Activated gamma-delta T cell (primary cell): ENCODE measurements around the gene GSTA1.
"Not testable (repeated sequence)": the region's sequence is repeated elsewhere in the genome, so short reads cannot be mapped to it uniquely, and the experiment has no call there.

ENCODE experiments used
- DNase-seq: peaks from one replicate; lab custom pipeline; 2025; lab: John Stamatoyannopoulos, UW

GSTA1 gene

DNA sequence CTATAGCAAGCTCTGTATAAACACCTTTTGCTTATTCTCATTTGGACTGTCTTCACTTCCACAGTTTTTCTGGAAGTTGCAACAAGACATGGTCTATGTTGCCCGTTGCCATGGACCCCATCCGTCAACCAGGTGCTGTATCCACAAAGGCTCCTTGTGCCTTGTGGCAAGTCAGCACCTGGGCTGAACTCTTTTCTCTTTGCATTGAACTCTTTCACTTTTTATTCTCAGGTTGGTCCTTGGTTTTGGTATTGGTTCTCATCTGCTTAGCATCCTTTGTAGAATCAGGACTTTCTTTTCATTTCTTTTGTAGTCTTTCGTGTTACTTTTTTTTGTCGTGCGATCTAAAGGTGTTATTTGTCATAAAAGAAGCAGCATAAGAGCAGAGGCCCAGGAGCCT lies 5.0 kb upstream of the GSTA1 start:
- no peak for DNase-seq

DNA sequence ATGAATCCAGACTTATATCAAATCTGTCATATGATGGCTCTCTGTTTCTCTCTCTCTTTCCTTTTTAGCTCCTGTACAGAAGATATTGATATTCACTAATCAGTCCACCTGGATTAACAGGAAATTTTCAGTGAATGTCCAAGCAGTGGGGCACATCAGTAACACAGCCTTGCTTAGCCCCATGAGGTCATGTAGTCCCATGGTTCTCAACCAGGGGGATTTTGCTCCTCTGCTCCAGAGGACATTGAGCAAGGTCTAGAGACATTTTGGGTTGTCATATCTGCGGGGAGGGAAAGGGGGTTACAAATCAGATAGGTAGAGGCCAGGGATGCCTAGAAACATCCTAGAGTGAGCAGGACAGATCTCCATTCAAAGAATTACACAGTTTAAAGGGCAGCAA lies 810 bp downstream of the GSTA1 start:
- DNase-seq: no peak

DNA sequence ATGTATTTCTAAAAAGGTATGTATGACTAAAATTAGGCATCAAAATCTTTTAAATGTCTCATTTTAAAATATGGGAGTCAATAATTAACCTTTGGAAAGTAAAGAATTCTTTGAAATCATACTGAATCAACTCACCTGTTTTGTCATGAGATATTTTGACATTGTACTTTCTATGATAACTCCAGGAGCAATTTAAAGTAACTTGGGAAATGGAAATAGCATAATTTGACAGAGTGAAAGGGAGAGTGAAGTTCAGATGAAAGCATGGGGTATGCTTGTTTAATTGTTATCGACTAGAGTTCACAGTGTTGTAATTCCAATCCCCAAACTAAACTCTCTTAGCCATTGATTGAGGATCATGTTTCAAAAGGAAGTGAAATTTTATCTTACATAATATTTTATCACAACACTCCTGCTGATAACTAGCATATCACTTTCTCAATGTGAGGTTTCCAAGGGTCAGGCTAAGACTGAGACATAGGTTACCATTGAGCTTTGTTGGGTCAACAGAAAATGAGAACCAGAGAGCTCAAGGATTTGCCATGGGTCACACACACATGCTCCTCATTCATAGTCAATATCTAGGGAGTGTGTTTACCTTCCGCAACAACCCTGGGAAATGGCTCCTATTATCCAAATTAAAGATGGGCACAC lies 2.3 kb downstream of the GSTA1 start:
- DNase-seq: no peak

DNA sequence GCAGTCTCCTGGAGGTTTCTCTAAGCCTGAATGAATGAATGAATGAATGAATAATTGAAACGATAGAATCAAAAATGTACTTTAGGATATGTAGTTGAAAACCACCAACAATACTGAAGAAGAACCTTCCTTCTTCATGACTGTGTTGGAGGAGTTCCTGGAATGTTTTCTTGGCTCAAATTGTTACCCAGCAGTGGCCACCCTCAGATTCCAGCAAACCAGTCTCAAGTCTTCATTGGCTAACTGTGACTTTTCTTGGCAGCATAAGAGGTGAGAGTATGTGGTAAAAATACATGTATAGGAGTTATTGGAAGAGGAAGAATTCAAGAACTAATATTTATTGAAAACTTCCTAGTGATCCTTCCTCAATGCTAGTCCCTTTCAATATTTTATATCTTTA lies 4.3 kb downstream of the GSTA1 start:
- not testable (repeated sequence) for DNase-seq

DNA sequence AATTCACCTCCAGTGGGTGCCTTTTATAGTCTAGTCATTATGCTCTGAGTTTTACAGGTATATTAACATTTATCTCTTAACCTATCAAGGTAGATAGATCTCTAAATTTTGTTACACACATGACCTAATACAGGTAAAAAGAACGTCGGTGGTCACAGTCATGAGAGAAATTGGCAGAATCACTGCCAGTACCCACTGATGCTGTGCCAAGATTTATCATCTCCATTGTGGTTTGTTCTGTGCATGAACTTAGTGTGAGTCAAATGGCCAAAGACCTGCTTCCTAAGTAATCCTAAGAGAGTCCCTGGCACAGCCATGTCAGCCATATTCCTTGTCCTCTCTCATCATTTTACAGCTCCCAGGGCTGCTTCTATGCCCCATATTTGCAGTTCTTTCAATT lies 9.2 kb downstream of the GSTA1 start:
- DNase-seq: not testable (repeated sequence)

DNA sequence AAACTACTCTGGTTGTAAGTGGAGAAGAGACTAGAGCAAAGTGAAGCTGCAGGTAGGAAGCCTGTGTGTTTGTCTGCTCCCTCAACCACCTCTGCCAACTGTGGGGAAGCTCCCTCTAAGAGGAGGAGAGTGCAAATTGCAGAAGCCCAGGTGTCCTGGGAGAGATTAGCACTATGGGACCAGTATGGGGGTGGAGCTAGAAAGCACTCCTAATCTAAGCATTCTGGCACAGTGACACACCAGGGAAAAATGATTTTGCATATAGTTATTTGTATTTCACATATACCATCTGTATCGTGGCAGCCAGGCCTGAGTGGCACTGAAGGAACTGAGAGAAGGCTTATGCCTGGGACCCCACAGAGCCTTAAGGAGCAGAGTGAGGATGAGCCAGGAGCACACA lies 12.8 kb downstream of the GSTA1 start:
- DNase-seq: no peak

DNA sequence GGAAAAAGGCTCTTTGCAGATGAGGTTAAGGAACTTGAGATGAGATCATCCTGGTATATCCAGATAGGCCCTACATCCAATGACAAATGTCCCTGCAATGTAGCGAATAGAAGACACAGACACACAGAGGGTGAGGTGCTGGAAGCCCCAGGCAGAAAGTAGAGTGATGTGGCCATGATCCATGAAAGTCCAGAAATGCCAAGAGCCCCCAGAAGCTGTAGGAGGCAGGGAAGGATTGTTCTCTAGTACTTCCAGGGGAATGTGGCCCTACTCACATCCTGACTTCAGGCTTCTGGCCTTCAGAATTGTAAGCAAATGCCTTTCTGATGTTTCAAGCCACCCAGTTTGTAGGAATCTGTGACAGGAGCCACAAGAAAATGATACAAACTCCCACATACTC lies 14.0 kb downstream of the GSTA1 start:
- DNase-seq: not testable (repeated sequence)

DNA sequence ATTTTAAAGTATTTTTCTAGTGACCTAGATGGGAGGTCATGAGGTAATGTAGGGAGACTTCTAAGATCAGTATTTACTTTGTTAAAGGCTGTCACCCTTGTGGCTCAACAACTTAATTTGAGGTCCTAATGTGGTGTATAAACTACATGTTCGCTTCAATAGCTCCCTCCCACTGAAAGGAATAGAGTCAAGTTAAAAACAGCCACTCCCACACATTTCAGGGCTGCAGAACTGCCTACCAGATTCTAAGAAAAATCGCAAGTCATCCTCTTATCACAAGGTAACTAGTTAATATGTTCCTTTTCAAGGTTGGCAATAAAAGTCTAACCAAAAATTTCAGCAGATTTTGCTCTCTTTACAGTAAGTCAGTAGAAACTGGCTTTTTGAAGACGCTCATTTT lies 15.1 kb downstream of the GSTA1 start:
- DNase-seq: no peak

DNA sequence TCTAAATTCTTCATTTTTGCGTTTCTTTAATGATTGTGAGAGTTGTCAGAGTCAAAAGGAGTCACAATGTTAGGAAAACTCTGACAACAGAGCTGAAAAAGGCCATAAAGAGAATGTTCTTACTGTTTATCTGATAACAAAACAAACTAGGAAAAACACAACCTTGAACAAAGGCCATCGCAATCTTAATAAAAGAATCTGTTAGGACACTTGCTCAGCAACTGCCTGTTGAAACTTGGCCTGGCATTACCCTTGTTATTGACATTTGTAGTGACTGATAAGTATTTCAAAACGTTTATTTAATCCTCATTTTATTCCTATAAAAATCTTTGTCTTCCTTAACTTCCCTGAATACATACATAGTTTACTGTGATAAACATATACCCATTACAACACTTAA lies 15.7 kb downstream of the GSTA1 start:
- DNase-seq: no peak

DNA sequence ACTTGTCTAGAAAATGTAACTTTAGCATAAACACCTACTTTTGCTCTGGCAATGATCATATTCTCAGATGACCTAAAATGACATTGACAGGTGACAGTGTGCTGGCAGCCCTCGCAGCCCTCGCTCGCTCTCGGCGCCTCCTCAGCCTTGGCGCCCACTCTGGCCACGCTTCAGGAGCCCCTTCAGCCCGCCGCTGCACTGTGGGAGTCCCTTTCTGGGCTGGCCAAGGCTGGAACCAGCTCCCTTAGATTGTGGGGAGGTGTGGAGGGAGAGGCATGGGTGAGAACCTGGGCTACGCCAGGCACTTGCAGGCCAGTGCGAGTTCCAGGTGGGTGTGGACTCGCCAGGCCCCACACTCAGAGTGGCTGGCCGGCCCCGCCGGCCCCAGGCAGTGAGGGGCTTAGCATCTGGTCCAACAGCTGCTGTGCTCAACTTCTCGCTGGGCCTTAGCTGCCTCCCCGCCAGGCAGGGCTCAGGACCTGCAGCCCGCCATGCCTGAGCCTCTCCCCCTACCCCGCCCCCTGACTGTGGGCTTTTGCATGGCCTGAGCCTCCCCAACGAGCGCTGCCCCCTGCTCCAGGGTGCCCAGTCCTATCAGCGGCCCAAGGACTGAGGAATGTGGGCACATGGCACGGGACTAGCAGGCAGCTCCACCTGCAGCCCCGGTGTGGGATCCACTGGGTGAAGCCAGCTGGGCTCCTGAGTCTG lies 17.2 kb downstream of the GSTA1 start:
- no peak for DNase-seq

DNA sequence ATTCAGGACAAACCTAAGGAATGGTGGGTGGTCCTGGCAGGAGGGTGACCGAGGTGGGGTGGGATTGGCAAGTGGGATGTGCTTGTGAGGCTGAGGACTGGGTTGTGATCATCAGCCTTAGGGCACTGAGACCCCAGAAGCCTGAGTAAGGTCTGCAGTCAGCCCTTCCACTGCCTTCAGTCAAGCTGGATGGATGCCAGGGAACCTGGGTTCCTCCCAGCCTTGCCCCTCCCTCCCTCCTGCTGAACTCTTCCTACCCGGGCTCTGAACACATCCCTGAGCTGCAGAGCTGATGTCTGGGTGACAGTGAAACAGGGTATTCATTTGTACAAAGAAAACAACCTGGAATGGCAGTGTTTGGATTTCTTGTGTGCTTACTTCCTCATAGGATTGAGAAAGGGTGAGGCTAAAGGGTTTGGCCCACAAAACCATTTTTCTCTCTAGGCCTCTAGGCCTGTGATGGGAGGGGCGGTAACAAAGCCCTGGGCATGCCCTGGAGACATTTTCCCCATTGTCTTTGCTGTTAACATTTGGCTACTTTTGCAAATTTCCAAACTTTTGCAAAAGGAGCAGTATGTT lies 20.8 kb downstream of the GSTA1 start:
- DNase-seq: not testable (repeated sequence)

DNA sequence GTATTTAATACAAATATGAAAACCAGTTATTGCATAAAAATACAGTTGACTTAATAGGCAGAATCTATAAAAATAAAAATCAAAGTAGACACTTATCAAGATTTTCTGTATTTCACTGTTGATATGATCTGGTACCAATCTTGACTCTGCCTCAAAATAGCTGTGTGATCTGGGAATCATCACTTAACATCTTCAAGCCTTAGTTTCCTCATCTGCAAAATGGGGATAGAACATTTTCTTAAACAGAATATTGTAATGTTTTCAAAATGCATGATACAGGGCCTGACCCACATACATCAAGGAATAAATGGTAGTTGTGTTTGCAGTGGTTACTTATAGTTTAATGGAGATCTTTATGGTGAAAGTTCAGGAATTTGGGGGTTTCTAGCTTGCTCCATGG lies 21.4 kb downstream of the GSTA1 start:
- not testable (repeated sequence) for DNase-seq

DNA sequence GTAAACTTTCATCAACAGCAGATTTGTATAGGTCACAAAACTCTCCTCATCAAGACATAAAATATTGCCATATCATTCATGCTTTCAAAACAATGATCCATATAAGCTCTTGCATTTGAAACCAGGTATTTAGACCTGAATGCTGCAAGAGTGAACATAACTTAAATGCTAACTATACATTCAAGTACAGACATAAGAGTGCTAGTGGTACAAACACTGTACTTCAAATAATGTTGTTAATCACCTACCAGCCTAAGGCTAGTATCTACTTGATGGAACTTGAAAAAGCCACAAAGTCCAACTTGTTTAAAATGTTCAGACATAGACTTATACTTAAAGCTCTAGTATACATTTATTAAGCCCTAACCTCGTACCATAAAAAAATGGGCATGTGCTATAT lies 24.4 kb downstream of the GSTA1 start:
- DNase-seq: no peak

DNA sequence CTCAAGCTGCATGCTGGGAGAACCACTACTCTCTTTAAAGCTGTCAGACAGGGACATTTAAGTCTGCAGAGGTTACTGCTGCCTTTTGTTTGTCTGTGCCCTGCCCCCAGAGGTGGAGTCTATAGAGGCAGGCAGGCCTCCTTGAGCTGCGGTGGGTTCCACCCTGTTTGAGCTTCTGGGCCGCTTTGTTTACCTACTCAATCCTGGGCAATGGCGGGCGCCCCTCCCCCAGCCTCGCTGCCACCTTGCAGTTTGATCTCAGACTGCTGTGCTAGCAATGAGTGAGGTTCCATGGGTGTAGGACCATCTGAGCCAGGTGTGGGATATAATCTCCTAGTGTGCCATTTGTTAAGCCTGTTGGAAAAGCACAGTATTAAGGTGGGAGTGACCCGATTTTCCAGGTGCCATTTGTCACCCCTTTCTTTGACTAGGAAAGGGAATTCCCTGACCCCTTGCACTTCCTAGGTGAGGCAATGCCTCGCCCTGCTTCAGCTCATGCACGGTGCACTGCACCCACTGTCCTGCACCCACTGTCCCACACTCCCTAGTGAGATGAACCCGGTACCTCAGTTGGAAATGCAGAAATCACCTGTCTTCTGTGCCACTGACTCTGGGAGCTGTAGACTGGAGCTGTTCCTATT lies 26.8 kb downstream of the GSTA1 start:
- DNase-seq: not testable (repeated sequence)

DNA sequence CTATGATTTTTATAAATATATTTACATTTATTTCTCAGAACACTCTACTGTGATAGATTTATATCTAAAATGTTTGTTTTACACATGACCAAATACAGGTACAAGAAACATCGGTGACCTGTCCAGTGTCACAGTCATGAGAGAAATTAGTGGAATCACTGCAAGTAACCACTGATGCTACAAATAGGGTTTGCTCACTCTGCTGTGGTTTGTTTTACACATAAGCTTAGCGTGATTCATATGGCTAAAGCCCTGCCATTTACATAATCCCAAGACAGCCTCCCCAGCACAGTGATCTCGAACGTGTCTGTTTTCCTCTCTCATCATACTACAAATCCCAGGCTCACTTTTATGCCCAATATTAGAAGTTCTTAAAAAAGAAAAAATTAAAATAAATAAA lies 34.2 kb downstream of the GSTA1 start:
- not testable (repeated sequence) for DNase-seq

DNA sequence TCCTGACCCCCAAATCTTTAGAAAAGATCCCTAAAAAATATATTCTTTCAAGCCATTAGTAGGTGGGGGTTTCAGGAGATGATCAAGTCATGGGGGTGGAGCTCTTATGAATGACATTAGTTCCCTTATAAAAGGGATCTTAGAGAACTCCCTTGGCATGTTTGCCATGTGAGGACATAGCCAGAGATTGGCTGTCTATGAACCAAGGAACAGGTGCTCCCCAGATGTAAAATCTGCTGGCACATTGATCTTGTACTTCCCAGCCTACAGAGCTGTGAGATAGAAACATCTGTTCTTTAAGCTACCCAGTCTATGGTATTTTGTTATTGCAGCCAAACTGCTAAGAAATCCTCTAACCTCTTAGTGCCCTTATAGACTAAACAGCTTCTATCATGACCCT lies 36.0 kb downstream of the GSTA1 start:
- DNase-seq: not testable (repeated sequence)

DNA sequence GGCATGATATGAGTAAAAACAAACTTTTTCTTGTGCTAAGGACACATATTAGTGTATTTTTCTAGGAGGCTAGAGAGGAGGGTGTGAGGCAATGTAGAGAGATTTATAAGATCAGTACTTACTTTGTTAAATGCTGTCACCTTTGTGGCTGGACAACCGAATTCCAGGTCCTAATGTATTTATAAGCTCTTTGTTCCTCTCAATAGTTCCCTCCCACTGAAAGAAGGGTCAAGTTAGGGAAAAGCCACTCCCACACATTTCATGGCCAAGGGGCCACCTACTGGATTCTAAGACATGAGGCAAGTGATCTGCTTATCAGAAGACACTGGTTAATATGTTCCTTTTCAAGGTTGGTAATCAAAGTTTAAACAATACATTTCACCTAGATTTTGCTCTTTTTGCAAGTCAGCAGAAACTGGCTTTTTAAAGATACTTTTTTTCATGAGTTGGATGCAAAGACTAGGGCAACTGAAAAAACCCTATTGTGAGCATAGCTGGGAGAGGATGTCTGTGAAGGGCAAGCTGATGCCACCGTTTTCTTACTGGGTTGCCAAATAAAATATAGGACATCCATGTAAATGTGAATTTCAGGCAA lies 40.2 kb downstream of the GSTA1 start, which contains the start of gene GSTA2:
Gene GSTA2 (minus strand): TSS at position 154 of the 595 bp plus-strand sequence. CDS start 5,528 bp downstream, outside the sequence.
- not testable (repeated sequence) for DNase-seq

DNA sequence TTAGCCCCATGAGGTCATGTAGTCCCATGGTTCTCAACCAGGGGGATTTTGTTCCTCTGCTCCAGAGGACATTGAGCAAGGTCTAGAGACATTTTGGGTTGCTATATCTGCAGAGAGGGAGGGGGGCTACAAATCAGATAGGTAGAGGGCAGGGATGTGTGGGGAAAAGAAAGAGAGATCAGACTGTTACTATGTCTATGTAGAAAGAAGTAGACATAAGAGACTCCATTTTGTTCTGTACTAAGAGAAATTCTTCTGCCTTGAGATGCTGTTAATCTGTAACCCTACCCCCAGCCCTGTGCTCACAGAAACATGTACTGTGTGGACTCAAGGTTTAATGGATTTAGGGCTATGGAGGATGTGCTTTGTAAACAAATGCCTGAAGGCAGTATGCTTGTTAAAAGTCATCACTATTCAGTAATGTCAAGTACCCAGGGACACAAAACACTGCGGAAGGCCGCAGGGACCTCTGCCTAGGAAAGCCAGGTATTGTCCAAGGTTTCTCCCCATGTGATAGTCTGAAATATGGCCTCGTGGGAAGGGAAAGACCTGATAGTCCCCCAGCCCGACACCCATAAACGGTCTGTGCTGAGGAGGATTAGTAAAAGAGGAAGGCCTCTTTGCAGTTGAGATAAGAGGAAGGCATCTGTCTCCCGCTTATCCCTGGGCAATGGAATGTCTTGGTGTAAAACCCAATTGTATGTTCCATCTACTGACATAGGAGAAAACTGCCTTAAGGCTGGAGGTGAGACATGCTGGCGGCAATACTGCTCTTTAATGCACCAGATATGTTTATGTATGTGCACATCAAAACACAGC lies 41.7 kb downstream of the GSTA1 start:
- not testable (repeated sequence) for DNase-seq

DNA sequence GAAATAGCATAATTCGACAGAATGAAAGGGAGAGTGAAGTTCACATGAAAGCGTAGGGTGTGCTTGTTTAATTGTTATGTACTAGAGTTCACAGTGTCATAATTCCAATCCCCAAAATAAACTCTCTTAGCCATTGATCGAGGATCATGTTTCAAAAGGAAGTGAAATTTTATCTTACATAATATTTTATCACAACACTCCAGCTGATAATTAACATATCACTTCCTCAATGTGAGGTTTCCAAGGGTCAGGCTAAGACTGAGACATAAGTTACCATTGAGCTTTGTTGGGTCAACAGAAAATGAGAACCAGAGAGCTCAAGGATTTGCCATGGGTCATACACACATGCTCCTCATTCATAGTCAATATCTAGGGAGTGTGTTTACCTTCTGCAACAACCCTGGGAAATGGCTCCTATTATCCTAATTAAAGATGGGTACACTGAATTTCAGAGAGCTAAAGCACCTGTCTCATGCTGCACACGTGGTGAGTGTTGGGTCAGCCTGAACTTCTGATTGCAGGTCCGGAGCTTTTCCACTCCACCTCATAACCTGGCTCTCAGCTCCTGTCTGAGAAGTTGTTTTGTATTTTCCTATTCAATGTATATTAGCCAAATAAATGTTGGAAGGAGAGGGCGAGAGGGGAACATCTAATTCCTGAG lies 43.4 kb downstream of the GSTA1 start:
- no peak for DNase-seq

DNA sequence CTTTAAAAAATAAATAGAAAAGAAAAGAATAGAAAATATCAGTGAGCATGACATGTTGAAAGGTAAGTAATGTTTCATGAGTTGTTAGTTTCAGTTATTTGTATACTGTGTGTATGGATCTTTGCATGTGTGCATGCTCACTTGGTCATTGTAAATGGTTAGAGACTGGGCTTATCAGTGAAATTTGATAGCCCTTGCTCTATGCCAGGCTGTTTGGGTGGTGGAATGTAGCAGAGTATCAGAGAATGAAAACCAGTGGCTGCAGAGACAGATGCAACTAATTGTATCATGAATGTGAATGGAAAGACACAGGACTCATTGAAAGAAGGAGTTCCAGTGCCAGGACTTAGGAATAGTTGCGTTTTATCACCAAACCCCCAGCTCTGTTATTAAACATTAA lies 44.5 kb downstream of the GSTA1 start:
- no peak for DNase-seq
